Inferior parietal cortex (tissue), 1 donor: ENCODE measurements around the gene UNK.

Source experiments
- DNase-seq: peaks from one replicate; pipeline ENCODE4 v3.0.0-alpha.2; 2016; ENCODE audit errors: extremely low spot score

The UNK gene

GRCh38 chr17:75873587-75874322 lies 89.1 kb downstream of the UNK start:
- DNase-seq: no peak

- no peak for DNase-seq
Measured at GRCh38 chr17:75874323-75875181, 89.9 kb downstream of the UNK start.
